GM12892 (cell line): ENCODE measurements around the gene TFF3.

Source experiments
- POLR2A ChIP-seq: IDR thresholded peaks from 2 replicates; pipeline ENCODE4 v1.6.1; 2011; ENCODE audit warnings: low read depth, low read length, control low read depth
- POLR2AphosphoS5 ChIP-seq: IDR thresholded peaks from 2 replicates; pipeline ENCODE4 v1.6.1; 2011; ENCODE audit warnings: low read depth, low read length, control low read depth

- TF ChIP-seq POLR2A, result no peak
- no peak for TF ChIP-seq POLR2AphosphoS5
Measured at GRCh38 chr21:42304556-42305454, 10.4 kb downstream of the TFF3 start.
